GM21526 (cell line): ENCODE measurements around the gene SPAG16.

Experiments
- ATAC-seq: cut with Tn5 transposase; IDR thresholded peaks from one replicate; pipeline ENCODE4 v1.9.1; 2021; ENCODE audit warnings: moderate library complexity; ENCODE audit not compliant: unreplicated experiment, low FRiP score

SPAG16 gene

GRCh38 chr2:213766062-213766461 is 481.8 kb downstream of the SPAG16 start:
- ATAC-seq: peak; percentile 50

- ATAC-seq: peak; percentile 99
Measured at GRCh38 chr2:213766465-213766901, 482.2 kb downstream of the SPAG16 start.

- peak; percentile 63 for ATAC-seq
Measured at GRCh38 chr2:213787869-213788268, 503.6 kb downstream of the SPAG16 start.

GRCh38 chr2:213789940-213790339 is 505.7 kb downstream of the SPAG16 start:
- no peak for ATAC-seq

GRCh38 chr2:213792045-213792444 is 507.8 kb downstream of the SPAG16 start:
- ATAC-seq: no peak

GRCh38 chr2:213806125-213806726 is 522.0 kb downstream of the SPAG16 start:
- ATAC-seq: no peak

GRCh38 chr2:213816583-213816982 is 532.3 kb downstream of the SPAG16 start:
- ATAC-seq: no peak

- ATAC-seq: no peak
Measured at GRCh38 chr2:213818436-213818835, 534.2 kb downstream of the SPAG16 start.

- ATAC-seq: no peak
Measured at GRCh38 chr2:213834331-213834730, 550.1 kb downstream of the SPAG16 start.

GRCh38 chr2:213834746-213835145 is 550.5 kb downstream of the SPAG16 start:
- ATAC-seq: no peak

- ATAC-seq: no peak
Measured at GRCh38 chr2:213846856-213847255, 562.6 kb downstream of the SPAG16 start.

GRCh38 chr2:213847316-213847715 is 563.1 kb downstream of the SPAG16 start:
- no peak for ATAC-seq

GRCh38 chr2:213848631-213849030 is 564.4 kb downstream of the SPAG16 start:
- no peak for ATAC-seq

- ATAC-seq: no peak
Measured at GRCh38 chr2:213861638-213862037, 577.4 kb downstream of the SPAG16 start.

- ATAC-seq: no peak
Measured at GRCh38 chr2:213862407-213863076, 578.3 kb downstream of the SPAG16 start.

GRCh38 chr2:213863541-213863940 is 579.3 kb downstream of the SPAG16 start:
- no peak for ATAC-seq

GRCh38 chr2:213868526-213868925 is 584.3 kb downstream of the SPAG16 start:
- ATAC-seq: no peak

- no peak for ATAC-seq
Measured at GRCh38 chr2:213885485-213885884, 601.2 kb downstream of the SPAG16 start.

GRCh38 chr2:213914510-213914909 is 630.2 kb downstream of the SPAG16 start:
- no peak for ATAC-seq

GRCh38 chr2:213920014-213920413 is 635.8 kb downstream of the SPAG16 start:
- no peak for ATAC-seq

GRCh38 chr2:213923543-213923942 is 639.3 kb downstream of the SPAG16 start:
- no peak for ATAC-seq

- peak; percentile 94 for ATAC-seq
Measured at GRCh38 chr2:213934560-213934959, 650.3 kb downstream of the SPAG16 start.
